GM12892 (cell line): ENCODE measurements around the gene HPX.

ENCODE experiments used
- POLR2A ChIP-seq: IDR thresholded peaks from 2 replicates; pipeline ENCODE4 v1.6.1; 2011; ENCODE audit warnings: low read depth, low read length, control low read depth
- POLR2AphosphoS5 ChIP-seq: IDR thresholded peaks from 2 replicates; pipeline ENCODE4 v1.6.1; 2011; ENCODE audit warnings: low read depth, low read length, control low read depth

DNA sequence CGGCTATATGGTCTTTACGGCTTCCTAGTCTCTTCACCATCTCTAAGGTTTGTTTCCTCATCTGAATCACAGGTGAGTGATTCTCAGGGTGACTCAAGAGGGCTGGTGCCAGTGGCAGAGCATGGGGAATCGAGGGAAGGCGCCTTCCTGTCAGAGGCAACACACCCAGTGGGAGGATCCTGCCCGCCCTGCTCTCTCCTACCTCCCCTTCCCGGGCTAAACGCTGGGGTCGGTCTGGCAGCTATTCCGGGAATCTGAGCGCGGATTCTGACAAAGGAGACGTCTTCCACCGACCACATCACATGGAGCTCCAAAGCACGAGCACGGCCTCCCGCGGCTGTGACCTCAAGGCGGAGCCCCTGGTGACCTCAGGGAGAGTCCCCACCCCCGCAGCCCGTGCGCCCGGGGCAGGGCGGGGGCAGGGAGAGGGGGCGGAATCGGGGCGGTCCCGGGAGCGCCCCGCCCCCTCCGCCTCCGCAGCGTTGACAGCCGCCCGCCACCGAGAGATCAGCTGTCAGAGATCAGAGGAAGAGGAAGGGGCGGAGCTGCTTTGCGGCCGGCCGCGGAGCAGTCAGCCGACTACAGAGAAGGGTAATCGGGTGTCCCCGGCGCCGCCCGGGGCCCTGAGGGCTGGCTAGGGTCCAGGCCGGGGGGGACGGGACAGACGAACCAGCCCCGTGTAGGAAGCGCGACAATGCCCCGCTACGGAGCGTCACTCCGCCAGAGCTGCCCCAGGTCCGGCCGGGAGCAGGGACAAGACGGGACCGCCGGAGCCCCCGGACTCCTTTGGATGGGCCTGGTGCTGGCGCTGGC lies 50.7 kb downstream of the HPX start, which contains the start of gene SMPD1:
- TF ChIP-seq POLR2A (peak; percentile 67; the same call in 1 of the 2 replicates), POLR2AphosphoS5 (peak; percentile 29)
